ENCODE results near the gene VSTM2B. TPM values are rescaled to one million over a fixed set of nuclear protein-coding genes. Genes with fewer than 3 reads are reported as not detected.

The VSTM2B gene
- total and polyA plus RNA-seq, 2 donors from 2014 or later: not detected

- no peak overlapping the region for H3K9ac ChIP-seq (ENCODE audit: low read length in 3 of 3)
- TF ChIP-seq CTCF (IDR thresholded peaks at IDR 0.05; ENCODE audit: borderline replicate concordance, extremely low read depth, insufficient read depth): no peak
- no peak overlapping the region for H3K4me3 ChIP-seq (ENCODE audit: low read length in 3 of 3)
- no peaks in the 10 kb centered on the region for H3K36me3 ChIP-seq (ENCODE audit: control insufficient read depth in 2 of 3, insufficient read depth in 3 of 3, low read length in 3 of 3)
- H3K27ac ChIP-seq (ENCODE audit: low read depth in 2 of 2, low read length in 2 of 2): no peak overlapping the region
- peaks cover 2% of the 10 kb centered on the region for H3K27me3 ChIP-seq (ENCODE audit: control insufficient read depth, insufficient read depth, low read length)
- H3K9me3 ChIP-seq (ENCODE audit: control insufficient read depth in 2 of 3, insufficient read depth in 1 of 3, low read length in 3 of 3): no peaks in the 10 kb centered on the region
- intact Hi-C loops (cut with DNase I): no loop called here
- FAIRE-seq: no peak
- DNase-seq: no peak
- H3K4me1 ChIP-seq (ENCODE audit: control insufficient read depth in 2 of 3, insufficient read depth in 2 of 3, low read depth in 1 of 3, low read length in 3 of 3): no peaks in the 10 kb centered on the region
These were observed 42.5 kb downstream of the VSTM2B start for GRCh38 chr19:29568036-29569025.

- Histone ChIP-seq H3K9me3 (ENCODE audit: control insufficient read depth in 2 of 3, insufficient read depth in 1 of 3, low read length in 3 of 3) (no peaks in the 10 kb centered on the region), H3K27me3 (ENCODE audit: control insufficient read depth, insufficient read depth, low read length) (peaks cover 2% of the 10 kb centered on the region), H3K36me3 (ENCODE audit: control insufficient read depth in 2 of 3, insufficient read depth in 3 of 3, low read length in 3 of 3) (no peaks in the 10 kb centered on the region), H3K9ac (ENCODE audit: low read length in 3 of 3) (no peak overlapping the region), H3K4me1 (ENCODE audit: control insufficient read depth in 2 of 3, insufficient read depth in 2 of 3, low read depth in 1 of 3, low read length in 3 of 3) (no peaks in the 10 kb centered on the region), H3K27ac (ENCODE audit: low read depth in 2 of 2, low read length in 2 of 2) (no peak overlapping the region), H3K4me3 (ENCODE audit: low read length in 3 of 3) (no peak overlapping the region)
- no peak for TF ChIP-seq CTCF (IDR thresholded peaks at IDR 0.05; ENCODE audit: borderline replicate concordance, extremely low read depth, insufficient read depth)
- intact Hi-C loops (cut with DNase I): no loop called here
- DNase-seq (no peak), FAIRE-seq (no peak)
These were observed 43.5 kb downstream of the VSTM2B start for GRCh38 chr19:29569038-29569911.

- Histone ChIP-seq H3K27ac (ENCODE audit: low read depth in 2 of 2, low read length in 2 of 2) (no peak overlapping the region), H3K27me3 (ENCODE audit: control insufficient read depth, insufficient read depth, low read length) (peaks cover 2% of the 10 kb centered on the region), H3K4me3 (ENCODE audit: low read length in 3 of 3) (no peak overlapping the region), H3K9me3 (ENCODE audit: control insufficient read depth in 2 of 3, insufficient read depth in 1 of 3, low read length in 3 of 3) (no peaks in the 10 kb centered on the region), H3K4me1 (ENCODE audit: control insufficient read depth in 2 of 3, insufficient read depth in 2 of 3, low read depth in 1 of 3, low read length in 3 of 3) (no peaks in the 10 kb centered on the region), H3K36me3 (ENCODE audit: control insufficient read depth in 2 of 3, insufficient read depth in 3 of 3, low read length in 3 of 3) (no peaks in the 10 kb centered on the region), H3K9ac (ENCODE audit: low read length in 3 of 3) (no peak overlapping the region)
- FAIRE-seq (no peak), DNase-seq (no peak)
- no peak for TF ChIP-seq CTCF (IDR thresholded peaks at IDR 0.05; ENCODE audit: borderline replicate concordance, extremely low read depth, insufficient read depth)
- intact Hi-C loops (cut with DNase I): no loop called here
These were observed 45.4 kb downstream of the VSTM2B start for GRCh38 chr19:29571181-29571580.
